Stimulated activated CD8-positive, alpha-beta memory T cell treated with anti-CD3 and anti-CD28 coated beads, Interleukin-15, amount 100 ng/mL, for 4 hours (primary cell): ENCODE results near the gene CREG2.
"Not testable (repeated sequence)": the region's sequence is repeated elsewhere in the genome, so short reads cannot be mapped to it uniquely, and the experiment has no call there.

Source experiments
- DNase-seq, 2 donors: peaks; one replicate each; pipeline ENCODE4 v3.0.0-alpha.2; 2020; ENCODE audit warnings: low read depth in 2 of 2

CREG2 gene

GRCh38 chr2:101346909-101347308, 40.4 kb downstream of the CREG2 start:
- no peak for DNase-seq

GRCh38 chr2:101344137-101344536, 43.2 kb downstream of the CREG2 start:
- no peak for DNase-seq

GRCh38 chr2:101342625-101343008, 44.7 kb downstream of the CREG2 start:
- no peak for DNase-seq

GRCh38 chr2:101341901-101342624, 45.2 kb downstream of the CREG2 start:
- DNase-seq: peak in 1 of 2 donors; percentile 21

DNA sequence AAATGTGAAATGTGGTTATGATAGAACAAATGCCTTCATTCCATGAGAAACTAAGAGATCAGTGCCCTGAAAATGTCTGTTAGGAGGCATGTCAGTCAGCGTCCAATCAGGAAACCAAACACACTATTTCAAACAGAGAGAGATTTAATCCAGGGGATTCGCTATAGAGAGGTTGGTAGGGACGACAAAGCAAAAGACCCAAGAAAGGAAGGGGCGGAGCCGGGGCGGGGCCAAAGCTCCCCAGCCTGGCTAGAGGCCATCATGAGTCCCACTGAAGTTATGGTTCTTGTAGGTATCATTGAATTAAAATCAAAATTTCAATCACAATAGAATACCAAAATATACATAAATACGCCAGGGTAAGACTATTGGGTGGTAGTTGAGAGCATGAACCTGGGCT, 45.9 kb downstream of the CREG2 start:
- DNase-seq: no peak

- no peak for DNase-seq
These were observed 47.2 kb downstream of the CREG2 start for GRCh38 chr2:101340141-101340551.

DNA sequence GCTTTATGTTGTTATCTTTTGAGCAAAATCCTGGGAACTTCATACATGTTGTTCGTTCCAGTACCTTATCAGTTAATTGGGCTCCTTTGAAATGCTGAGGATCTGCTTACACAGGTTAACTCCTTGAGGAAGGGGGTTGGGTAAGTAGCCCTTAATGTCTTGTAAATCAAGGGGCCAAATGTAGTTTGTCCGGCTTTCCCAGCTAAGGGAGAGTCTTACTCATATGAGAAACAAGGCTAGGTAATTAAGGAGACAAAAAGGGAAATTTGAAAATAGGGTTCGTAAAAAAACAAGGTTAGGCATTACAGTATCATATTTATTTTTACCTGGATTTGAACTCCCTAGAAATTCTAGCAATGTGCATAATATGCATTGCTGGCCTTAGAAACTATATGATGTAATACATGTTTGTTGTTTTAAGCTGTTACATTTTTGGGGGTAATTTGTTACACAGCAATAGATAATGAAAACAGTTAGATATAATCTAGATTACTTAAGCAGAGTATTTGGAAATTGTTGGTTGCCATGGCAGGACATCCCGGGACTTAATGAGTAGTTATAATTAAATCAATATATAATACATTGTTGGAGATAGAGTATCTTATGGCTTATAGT, 47.9 kb downstream of the CREG2 start:
- DNase-seq: no peak

GRCh38 chr2:101337877-101338276, 49.4 kb downstream of the CREG2 start:
- no peak for DNase-seq

- DNase-seq: no peak
These were observed 54.2 kb downstream of the CREG2 start for GRCh38 chr2:101332885-101333766.

DNA sequence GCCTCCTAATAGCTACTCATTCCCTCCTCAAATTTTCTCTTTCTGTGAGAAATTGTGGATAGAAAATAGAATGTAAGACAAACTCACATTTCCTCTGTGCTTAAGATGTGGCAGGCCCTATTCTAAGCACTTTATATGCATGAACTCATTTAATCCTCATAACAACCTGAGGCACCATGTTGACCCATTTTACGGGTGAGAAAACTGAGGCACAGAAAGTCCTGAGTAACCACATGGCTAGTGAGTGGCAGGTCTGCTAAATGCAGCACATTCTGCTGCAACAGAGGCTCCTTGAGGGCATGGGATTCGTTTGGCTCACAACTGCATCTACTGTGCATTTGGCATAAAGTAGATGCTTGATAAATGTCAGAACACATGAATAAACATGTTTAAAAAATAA, 56.1 kb downstream of the CREG2 start:
- DNase-seq: no peak

DNA sequence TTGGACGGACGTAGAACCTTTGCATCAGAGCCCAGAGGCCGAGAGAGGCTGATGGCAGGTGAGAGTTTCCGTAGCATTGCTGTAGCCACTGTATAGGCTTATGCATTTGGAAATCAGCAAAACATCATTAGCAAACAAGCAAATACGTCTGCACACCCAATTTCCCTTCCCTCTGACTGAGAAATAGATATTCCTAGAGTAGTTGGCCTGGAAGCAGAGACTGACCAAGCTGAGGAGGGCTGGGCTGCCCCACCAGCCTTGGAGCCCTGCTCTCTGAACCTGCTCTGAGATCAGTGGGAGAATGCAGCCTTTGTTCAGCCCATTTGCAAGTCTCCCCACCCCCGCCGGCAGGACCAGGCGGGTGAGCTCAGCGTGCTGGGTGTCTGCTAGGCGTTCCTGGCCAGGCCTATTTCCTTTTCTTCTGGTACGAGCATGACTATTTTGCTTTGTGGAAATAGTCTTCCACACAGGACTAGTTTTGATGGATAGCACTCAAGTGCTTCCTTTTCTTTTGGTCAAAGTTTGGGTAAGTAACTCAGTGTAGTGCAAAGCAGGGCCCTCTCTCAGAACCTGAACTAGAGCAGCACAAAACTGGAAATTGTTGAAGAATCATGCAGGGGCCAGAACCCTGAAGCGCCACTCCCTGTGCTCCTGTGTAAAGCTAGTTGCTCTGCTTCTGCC, 56.9 kb downstream of the CREG2 start:
- DNase-seq: no peak

GRCh38 chr2:101329026-101329425, 58.3 kb downstream of the CREG2 start:
- no peak for DNase-seq

- no peak for DNase-seq
These were observed 58.8 kb downstream of the CREG2 start for GRCh38 chr2:101328474-101329007.

- no peak for DNase-seq
These were observed 59.4 kb downstream of the CREG2 start for GRCh38 chr2:101327863-101328394.

- no peak for DNase-seq
These were observed 61.9 kb downstream of the CREG2 start for GRCh38 chr2:101325425-101325824.

DNA sequence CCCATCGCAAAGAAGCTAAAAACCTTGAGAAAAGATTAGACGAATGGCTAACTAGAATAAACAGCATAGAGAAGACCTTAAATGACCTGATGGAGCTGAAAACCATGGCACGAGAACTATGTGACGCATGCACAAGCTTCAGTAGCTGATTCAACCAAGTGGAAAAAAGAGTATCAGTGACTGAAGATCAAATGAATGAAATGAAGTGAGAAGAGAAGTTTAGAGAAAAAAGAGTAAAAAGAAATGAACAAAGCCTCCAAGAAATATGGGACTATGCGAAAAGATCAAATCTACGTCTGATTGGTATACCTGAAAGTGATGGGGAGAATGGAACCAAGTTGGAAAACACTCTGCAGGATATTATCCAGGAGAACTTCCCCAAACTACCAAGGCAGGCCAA, 70.7 kb downstream of the CREG2 start:
- not testable (repeated sequence) for DNase-seq

GRCh38 chr2:101311696-101312017, 75.6 kb downstream of the CREG2 start:
- DNase-seq: no peak

DNA sequence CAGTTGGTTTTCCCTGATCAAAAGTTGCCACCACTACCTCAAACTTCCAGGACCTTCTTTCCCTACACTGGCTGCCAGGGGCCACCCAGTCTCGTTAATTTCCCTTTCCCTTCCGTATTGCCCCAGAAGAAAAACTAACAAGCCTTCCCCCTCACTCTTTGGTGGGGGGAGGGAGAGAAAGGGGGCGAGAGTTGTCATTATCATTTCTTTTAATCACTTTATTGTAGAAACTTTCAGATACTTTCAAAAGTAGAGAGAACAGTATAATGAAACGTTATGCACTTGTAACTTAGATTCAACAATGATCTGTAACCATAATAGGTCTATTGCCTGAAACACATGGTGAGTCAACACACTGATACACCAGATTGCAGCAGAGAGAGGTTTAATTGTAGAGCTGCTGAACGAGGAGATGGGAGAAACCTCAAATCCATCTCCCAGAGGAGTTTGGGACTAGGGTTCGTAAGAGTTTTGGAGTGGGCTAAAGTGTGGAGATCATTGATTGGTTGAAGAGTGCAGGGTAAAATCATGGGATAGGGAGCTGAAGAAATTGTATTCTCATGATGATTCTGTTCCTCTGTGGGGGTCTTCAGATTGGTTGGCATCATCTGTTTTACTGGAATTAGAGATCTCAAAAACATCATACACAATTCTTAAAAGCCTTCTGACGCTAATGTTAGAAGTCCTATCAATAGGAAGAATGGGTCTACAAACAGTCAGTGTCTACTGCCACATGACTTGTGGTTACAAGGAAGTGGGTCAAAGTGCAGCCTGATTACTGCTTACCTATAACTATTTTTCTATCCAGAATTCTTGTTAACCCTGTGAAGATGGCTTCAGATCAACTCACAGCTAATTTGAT, 76.2 kb downstream of the CREG2 start:
- DNase-seq: no peak

- no peak for DNase-seq
These were observed 77.0 kb downstream of the CREG2 start for GRCh38 chr2:101310090-101310833.
